A673 (cell line): ENCODE measurements around the gene EXD3. TPM values are rescaled to one million over a fixed set of nuclear protein-coding genes. Genes with fewer than 3 reads are reported as not detected.

Experiments used
- BruUV-seq: library from RNA; stranded (reverse); fragments of 400-500 nt; replicated peaks from 2 replicates; lab custom pipeline; 2021; lab: Mats Ljungman, UMichigan
- CTCF ChIA-PET: fragments of 300-600 bp; sonication (Branson Sonifier 250); formaldehyde crosslinking; loops from one replicate; lab custom pipeline; 2022; ENCODE audit warnings: antibody characterized with exemption; lab: Charles Lee
- POLR2A ChIA-PET: fragments of 300-600 bp; sonication (Branson Sonifier 250); formaldehyde crosslinking; loops from one replicate; lab custom pipeline; 2022; ENCODE audit warnings: antibody characterized with exemption; ENCODE audit not compliant: low non-redundant PET; lab: Charles Lee
- DNase-seq: peaks from one replicate; pipeline ENCODE4 v3.0.0-alpha.2; 2015; ENCODE audit warnings: low spot score
- H3K27ac ChIP-seq: fragments of 200-600 bp; sonication (generic); 2 replicates; pipeline ENCODE4 v1.5.1; 2016; ENCODE audit warnings: mixed run types, low read depth, mild to moderate bottlenecking, mixed read lengths, antibody characterized with exemption, low read length; ENCODE audit not compliant: poor library complexity, severe bottlenecking
- H3K27me3 ChIP-seq: fragments of 200-600 bp; sonication (generic); replicated peaks from 2 replicates; pipeline ENCODE4 v1.6.1; 2017; ENCODE audit warnings: mixed run types, low read depth, mild to moderate bottlenecking, mixed read lengths, antibody characterized with exemption, low read length; ENCODE audit not compliant: insufficient read depth, poor library complexity
- H3K36me3 ChIP-seq: fragments of 200-600 bp; sonication (generic); 2 replicates; pipeline ENCODE4 v1.6.1; 2016; ENCODE audit warnings: mixed run types, mild to moderate bottlenecking, mixed read lengths, antibody characterized with exemption, low read length; ENCODE audit not compliant: insufficient read depth, poor library complexity, severe bottlenecking
- H3K4me1 ChIP-seq: fragments of 200-600 bp; sonication (generic); 2 replicates; pipeline ENCODE4 v1.6.1; 2017; ENCODE audit warnings: mixed run types, mild to moderate bottlenecking, mixed read lengths, antibody characterized with exemption, low read length; ENCODE audit not compliant: insufficient read depth, poor library complexity, severe bottlenecking
- H3K4me3 ChIP-seq: fragments of 200-600 bp; sonication (generic); 2 replicates; pipeline ENCODE4 v1.5.1; 2016; ENCODE audit warnings: low read depth, mixed run types, mild to moderate bottlenecking, mixed read lengths, low read length; ENCODE audit not compliant: poor library complexity, severe bottlenecking
- H3K9me3 ChIP-seq: fragments of 200-600 bp; sonication (generic); 2 replicates; pipeline ENCODE4 v1.6.1; 2016; ENCODE audit warnings: mixed run types, low read depth, mild to moderate bottlenecking, mixed read lengths, antibody characterized with exemption, low read length; ENCODE audit not compliant: poor library complexity, severe bottlenecking
- EZH2 ChIP-seq: fragments of 200-600 bp; sonication (generic); IDR thresholded peaks from 2 replicates; pipeline ENCODE4 v1.6.1; 2017; ENCODE audit warnings: borderline replicate concordance, low read depth, mild to moderate bottlenecking, mixed read lengths, antibody characterized with exemption, low read length; ENCODE audit not compliant: poor library complexity, severe bottlenecking
- intact Hi-C: fragments of 100-400 bp; cut with micrococcal nuclease; formaldehyde crosslinking; loops from one replicate; pipeline ENCODE4 v1.10.0; 2022; ENCODE audit not compliant: unreplicated experiment
- total RNA-seq: library from RNA; stranded (reverse); gene quantifications from 2 replicates; pipeline ENCODE4 v1.2.3, GENCODE V29; 2021
- TF ChIP-seq, protein P1 (sequence below): fragments of 300-800, 200-600 bp; sonication (generic); conservative IDR thresholded peaks from 2 replicates; pipeline ENCODE4 v1.5.1; 2017; ENCODE audit warnings: low read depth, mild to moderate bottlenecking, antibody characterized with exemption, low read length, moderate library complexity, mixed read lengths

EXD3 gene
- total RNA-seq, 1 experiment from 2014 or later = 6.3 TPM

DNA sequence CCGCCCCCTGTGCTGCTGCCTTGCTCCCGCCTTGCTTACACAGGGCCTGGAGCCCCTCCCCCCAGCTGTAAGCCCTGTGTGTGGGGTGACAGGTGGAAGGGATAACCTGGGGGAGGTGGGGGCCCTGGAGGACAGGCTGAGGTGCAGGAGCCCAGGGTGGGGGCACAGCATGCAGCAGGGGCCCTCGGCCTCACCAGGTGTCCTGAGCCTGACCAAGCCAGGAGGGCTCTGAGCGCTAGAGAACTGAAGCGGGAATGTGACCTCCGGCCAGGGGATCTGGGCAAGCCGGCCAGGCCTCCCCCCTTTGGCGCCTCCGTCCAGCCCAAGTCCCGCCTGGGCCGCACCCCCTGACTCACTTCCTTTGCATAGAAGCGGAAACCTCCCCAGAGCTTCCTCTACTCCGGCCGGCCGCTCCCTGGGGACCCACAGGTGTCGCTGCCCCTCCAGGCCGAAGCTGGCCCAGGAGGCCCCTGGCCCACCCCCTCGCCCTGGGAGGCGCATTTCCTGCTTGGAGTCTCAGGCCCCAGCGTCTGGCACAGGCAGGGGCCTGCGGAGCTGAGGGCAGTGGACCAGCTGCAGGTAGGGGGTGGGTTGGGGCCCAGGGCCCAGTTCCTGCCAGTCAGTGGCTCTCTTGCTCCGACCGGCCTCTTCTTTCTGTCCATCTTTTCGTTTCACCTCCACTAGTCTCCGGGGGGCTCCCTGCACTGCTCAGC lies 145.5 kb downstream of the EXD3 start, which contains the start of gene TOR4A:
TOR4A (plus strand) TSS at position 398 of the 713 bp plus-strand sequence. CDS start 964 bp downstream, outside the sequence.
- DNase-seq = no peak
- Histone ChIP-seq H3K9me3 (no peaks in the 10 kb centered on the region), H3K4me1 (peaks cover 23% of the 10 kb centered on the region), H3K36me3 (peaks cover 5% of the 10 kb centered on the region), H3K27me3 (no peaks in the 10 kb centered on the region), H3K4me3 (no peak within 1 kb of the TSS), H3K27ac (peak within 1 kb of the TSS; percentile 77)
- ChIA-PET CTCF (interaction anchor here (1.0 to 1.6 kb wide), 2 partner anchors 9 to 243 kb away, joined by 4 to 6 read pairs; no protein-coding TSS in a partner anchor), POLR2A (no interaction called here)
- intact Hi-C loops = no loop called here
- no TSS peak for BruUV-seq
- TF ChIP-seq EZH2 = no peak
- TF ChIP-seq, protein P1, sequence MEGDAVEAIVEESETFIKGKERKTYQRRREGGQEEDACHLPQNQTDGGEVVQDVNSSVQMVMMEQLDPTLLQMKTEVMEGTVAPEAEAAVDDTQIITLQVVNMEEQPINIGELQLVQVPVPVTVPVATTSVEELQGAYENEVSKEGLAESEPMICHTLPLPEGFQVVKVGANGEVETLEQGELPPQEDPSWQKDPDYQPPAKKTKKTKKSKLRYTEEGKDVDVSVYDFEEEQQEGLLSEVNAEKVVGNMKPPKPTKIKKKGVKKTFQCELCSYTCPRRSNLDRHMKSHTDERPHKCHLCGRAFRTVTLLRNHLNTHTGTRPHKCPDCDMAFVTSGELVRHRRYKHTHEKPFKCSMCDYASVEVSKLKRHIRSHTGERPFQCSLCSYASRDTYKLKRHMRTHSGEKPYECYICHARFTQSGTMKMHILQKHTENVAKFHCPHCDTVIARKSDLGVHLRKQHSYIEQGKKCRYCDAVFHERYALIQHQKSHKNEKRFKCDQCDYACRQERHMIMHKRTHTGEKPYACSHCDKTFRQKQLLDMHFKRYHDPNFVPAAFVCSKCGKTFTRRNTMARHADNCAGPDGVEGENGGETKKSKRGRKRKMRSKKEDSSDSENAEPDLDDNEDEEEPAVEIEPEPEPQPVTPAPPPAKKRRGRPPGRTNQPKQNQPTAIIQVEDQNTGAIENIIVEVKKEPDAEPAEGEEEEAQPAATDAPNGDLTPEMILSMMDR = no peak

- H3K4me1 ChIP-seq = peaks cover 23% of the 10 kb centered on the region
- peak overlapping the region; percentile 77 for H3K27ac ChIP-seq
- no peaks in the 10 kb centered on the region for H3K27me3 ChIP-seq
- no peak overlapping the region for H3K4me3 ChIP-seq
- BruUV-seq = no TSS peak
- DNase-seq = peak; percentile 80
- TF ChIP-seq, protein P1 = no peak
- no peak for TF ChIP-seq EZH2
- ChIA-PET CTCF (interaction anchor here (1.0 to 1.6 kb wide), 2 partner anchors 10 to 242 kb away, joined by 4 to 6 read pairs; no protein-coding TSS in a partner anchor), POLR2A (interaction anchor here (0.7 kb wide), 1 partner anchor 529 kb away, joined by 3 read pairs; no protein-coding TSS in a partner anchor)
- intact Hi-C loops = no loop called here
- peaks cover 8% of the 10 kb centered on the region for H3K36me3 ChIP-seq
- H3K9me3 ChIP-seq = no peaks in the 10 kb centered on the region
These were observed 146.3 kb downstream of the EXD3 start for GRCh38 chr9:137276473-137277328.

DNA sequence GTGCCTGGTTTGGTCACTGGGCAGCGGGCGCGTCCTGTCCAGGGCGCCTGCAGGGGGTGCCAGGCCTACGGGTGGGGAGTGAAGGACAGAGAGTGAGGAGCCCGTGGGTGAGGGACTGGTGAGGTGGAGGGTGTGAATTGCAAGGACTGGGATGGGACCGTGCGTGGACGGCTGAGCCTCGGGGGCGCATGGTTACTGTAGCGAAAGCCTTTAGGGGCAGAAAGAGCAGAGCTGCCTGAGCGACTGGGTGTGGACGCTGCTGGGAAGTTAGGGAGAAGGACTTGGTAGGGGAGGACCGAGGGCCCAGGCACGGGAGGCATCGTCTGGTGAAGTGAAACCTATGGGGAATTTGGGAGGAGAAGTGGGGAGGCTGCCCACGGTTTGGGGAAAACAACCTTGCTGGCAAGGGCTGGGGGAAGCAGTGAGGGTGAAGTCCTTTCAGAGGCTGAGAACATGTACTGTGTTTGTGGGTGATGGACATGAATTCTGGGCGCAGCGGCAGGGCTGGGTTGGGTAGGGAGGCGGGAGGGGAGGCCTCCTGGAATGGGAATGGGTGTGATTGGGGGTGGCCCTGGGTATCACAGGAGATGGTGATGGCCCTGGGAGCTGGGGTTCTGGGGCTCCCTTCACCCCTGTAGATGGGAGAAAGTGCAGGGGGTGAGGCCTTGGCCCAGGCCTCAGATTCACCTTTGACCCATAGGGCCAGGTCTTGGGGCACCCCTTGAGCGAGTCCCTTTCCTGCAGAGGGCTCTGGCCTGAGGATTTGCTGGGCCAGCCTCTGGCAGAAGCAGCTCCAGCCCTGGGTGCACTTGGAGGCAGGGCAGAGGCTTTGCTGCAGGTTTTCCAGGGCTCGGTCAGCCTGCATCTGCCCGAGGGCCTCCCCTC lies 147.1 kb downstream of the EXD3 start:
- Histone ChIP-seq H3K4me1 (peaks cover 20% of the 10 kb centered on the region), H3K27me3 (no peaks in the 10 kb centered on the region), H3K36me3 (peaks cover 8% of the 10 kb centered on the region), H3K4me3 (no peak overlapping the region), H3K27ac (peak overlapping the region; percentile 77), H3K9me3 (no peaks in the 10 kb centered on the region)
- no TSS peak for BruUV-seq
- intact Hi-C loops = no loop called here
- TF ChIP-seq, protein P1 = no peak
- TF ChIP-seq EZH2 = no peak
- DNase-seq = no peak
- POLR2A ChIA-PET = no interaction called here
- CTCF ChIA-PET = no interaction called here
